Measurements from ENCODE around the gene TECRL.

DNA sequence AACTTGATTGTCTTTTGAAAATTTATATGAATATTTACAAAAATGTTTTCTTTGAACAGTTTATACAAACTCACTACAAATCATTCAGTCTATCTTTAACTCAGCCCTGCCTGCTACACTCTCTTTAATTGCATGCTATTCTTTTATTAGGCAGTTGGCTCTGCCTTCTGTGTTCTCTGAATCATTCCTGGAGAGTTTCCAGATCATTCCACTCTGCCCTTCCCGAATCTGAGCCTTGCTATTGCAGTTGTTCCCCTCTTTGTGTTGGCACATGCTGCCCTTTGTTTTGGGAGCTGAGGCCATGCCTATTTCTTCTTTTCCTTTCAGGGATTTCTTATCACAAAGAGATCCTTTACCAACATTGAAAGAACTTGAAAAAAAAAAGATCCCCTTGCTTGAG, 8.7 kb upstream of the TECRL start:
- TF ChIP-seq, protein P1, sequence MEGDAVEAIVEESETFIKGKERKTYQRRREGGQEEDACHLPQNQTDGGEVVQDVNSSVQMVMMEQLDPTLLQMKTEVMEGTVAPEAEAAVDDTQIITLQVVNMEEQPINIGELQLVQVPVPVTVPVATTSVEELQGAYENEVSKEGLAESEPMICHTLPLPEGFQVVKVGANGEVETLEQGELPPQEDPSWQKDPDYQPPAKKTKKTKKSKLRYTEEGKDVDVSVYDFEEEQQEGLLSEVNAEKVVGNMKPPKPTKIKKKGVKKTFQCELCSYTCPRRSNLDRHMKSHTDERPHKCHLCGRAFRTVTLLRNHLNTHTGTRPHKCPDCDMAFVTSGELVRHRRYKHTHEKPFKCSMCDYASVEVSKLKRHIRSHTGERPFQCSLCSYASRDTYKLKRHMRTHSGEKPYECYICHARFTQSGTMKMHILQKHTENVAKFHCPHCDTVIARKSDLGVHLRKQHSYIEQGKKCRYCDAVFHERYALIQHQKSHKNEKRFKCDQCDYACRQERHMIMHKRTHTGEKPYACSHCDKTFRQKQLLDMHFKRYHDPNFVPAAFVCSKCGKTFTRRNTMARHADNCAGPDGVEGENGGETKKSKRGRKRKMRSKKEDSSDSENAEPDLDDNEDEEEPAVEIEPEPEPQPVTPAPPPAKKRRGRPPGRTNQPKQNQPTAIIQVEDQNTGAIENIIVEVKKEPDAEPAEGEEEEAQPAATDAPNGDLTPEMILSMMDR (conservative IDR thresholded peaks at IDR 0.05 in 1 of 2, IDR thresholded peaks at IDR 0.05 in 1 of 2; ENCODE audit: low read depth in 1 of 2, low read length in 2 of 2): no peak
- no peak for TF ChIP-seq EZH2 (IDR thresholded peaks at IDR 0.05; ENCODE audit: low read length, missing control alignments)
